NT2/D1 (cell line): ENCODE results near the gene GRIPAP1.

Experiments
- SUZ12 ChIP-seq: IDR thresholded peaks from 2 replicates; pipeline ENCODE4 v1.6.1; 2011; ENCODE audit not compliant: insufficient read length, insufficient read depth; ENCODE audit errors: extremely low read depth
- YY1 ChIP-seq: IDR thresholded peaks from 2 replicates; pipeline ENCODE4 v1.6.1; 2011; ENCODE audit not compliant: insufficient read length, insufficient read depth

- TF ChIP-seq YY1 (no peak), SUZ12 (no peak)
Measured at GRCh38 chrX:48969471-48969870, 32.6 kb downstream of the GRIPAP1 start.
